HCT116 (cell line): ENCODE data around the gene TFPI2. TPM values are rescaled to one million over a fixed set of nuclear protein-coding genes. Genes with fewer than 3 reads are reported as not detected.

Experiments used
- ATAC-seq: fragments of 200-7000 bp; cut with Tn5 transposase; 2 replicates; pipeline ENCODE4 v1.9.1; 2020; ENCODE audit warnings: mild to moderate bottlenecking, moderate library complexity
- BruUV-seq: library from RNA; stranded (reverse); fragments of 400-500 nt; replicated peaks from 2 replicates; lab custom pipeline; 2021; lab: Mats Ljungman, UMichigan
- CTCF ChIA-PET: fragments of 300-600 bp; sonication (Branson Sonifier 250); formaldehyde crosslinking; loops from one replicate; lab custom pipeline; 2021; ENCODE audit warnings: antibody characterized with exemption; lab: Charles Lee
- POLR2A ChIA-PET: fragments of 300-600, 350-600 bp; sonication (Branson Sonifier 250); formaldehyde crosslinking; loops from one replicate; lab custom pipeline; 2021; ENCODE audit warnings: antibody characterized with exemption; lab: Charles Lee
- RAD21 ChIA-PET, 2 experiments: fragments of 300-600 bp; sonication (Branson Sonifier 250); formaldehyde crosslinking; loops; one replicate each; lab custom pipeline; 2023; ENCODE audit warnings: low total read pairs in 2 of 2; ENCODE audit not compliant: uncharacterized antibody in 2 of 2, unreplicated experiment in 2 of 2, low non-redundant PET in 1 of 2; lab: Charles Lee
- DNase-seq: peaks from one replicate; pipeline ENCODE4 v3.0.0-alpha.2; 2010; ENCODE audit warnings: low read depth, low spot score
- H2AFZ ChIP-seq: fragments of 200-600 bp; shearing (Covaris generic), sonication (generic); 2 replicates; pipeline ENCODE4 v1.6.1; 2017; ENCODE audit warnings: low read depth, mixed run types, mixed read lengths, antibody characterized with exemption, low read length; ENCODE audit not compliant: poor library complexity, severe bottlenecking
- H3K27ac ChIP-seq: 2 replicates; pipeline ENCODE4 v1.5.1; 2012; ENCODE audit warnings: low read depth, low read length
- H3K27me3 ChIP-seq: fragments of 200-600 bp; sonication (generic); 2 replicates; pipeline ENCODE4 v1.6.1; 2016; ENCODE audit warnings: mixed run types, low read length, mixed read lengths; ENCODE audit not compliant: insufficient read depth
- H3K36me3 ChIP-seq, 2 experiments: fragments of 200-500 bp in 1 of 2; fragments of 200-600 bp in 1 of 2; sonication (Bioruptor generic) in 1 of 2; sonication (generic) in 1 of 2; 2 replicates each; pipeline versions ENCODE4 v1.5.1 to v1.6.1; 2014 to 2016; ENCODE audit warnings: low read length in 2 of 2, inconsistent platforms in 1 of 2, mixed read lengths in 1 of 2, mixed run types in 1 of 2; ENCODE audit not compliant: insufficient read depth in 2 of 2, control insufficient read depth in 1 of 2
- H3K4me1 ChIP-seq, 2 experiments: fragments of 200-600 bp in 1 of 2; sonication (generic) in 1 of 2; 2 replicates each; pipeline versions ENCODE4 v1.5.1 to v1.6.1; 2012 to 2017; ENCODE audit warnings: low read length in 2 of 2, inconsistent platforms in 1 of 2, mild to moderate bottlenecking in 1 of 2, mixed read lengths in 1 of 2, mixed run types in 1 of 2, moderate library complexity in 1 of 2; ENCODE audit not compliant: insufficient read depth in 2 of 2, control insufficient read depth in 1 of 2
- H3K4me2 ChIP-seq: fragments of 200-600 bp; sonication (generic); 2 replicates; pipeline ENCODE4 v1.6.1; 2017; ENCODE audit warnings: mixed run types, low read length, mixed read lengths
- H3K4me3 ChIP-seq, 2 experiments: fragments of 200-600 bp in 1 of 2; sonication (generic) in 1 of 2; replicated peaks in 1 of 2; 2 replicates each; pipeline ENCODE4 v1.5.1; 2011 to 2016; ENCODE audit warnings: low read length in 2 of 2, control low read depth in 1 of 2, low read depth in 1 of 2, mild to moderate bottlenecking in 1 of 2, mixed read lengths in 1 of 2, mixed run types in 1 of 2
- H3K79me2 ChIP-seq: fragments of 200-600 bp; sonication (generic); 2 replicates; pipeline ENCODE4 v1.6.1; 2017; ENCODE audit warnings: mild to moderate bottlenecking, mixed run types, low read length, moderate library complexity, mixed read lengths; ENCODE audit not compliant: insufficient read depth
- H3K9ac ChIP-seq: fragments of 200-600 bp; sonication (generic); 2 replicates; pipeline ENCODE4 v1.6.1; 2016; ENCODE audit warnings: low read length, mixed read lengths
- H3K9me2 ChIP-seq: fragments of 200-600 bp; sonication (generic), shearing (Covaris generic); 2 replicates; pipeline ENCODE4 v1.6.1; 2017; ENCODE audit warnings: mixed run types, mild to moderate bottlenecking, moderate library complexity; ENCODE audit not compliant: insufficient read depth
- H3K9me3 ChIP-seq, 2 experiments: fragments of 200-500 bp in 1 of 2; fragments of 200-600 bp in 1 of 2; sonication (Bioruptor generic) in 1 of 2; sonication (generic) in 1 of 2; 2 replicates each; pipeline ENCODE4 v1.6.1; 2014 to 2017; ENCODE audit warnings: low read length in 2 of 2, mixed read lengths in 2 of 2, inconsistent platforms in 1 of 2, low read depth in 1 of 2, mild to moderate bottlenecking in 1 of 2, mixed run types in 1 of 2, moderate library complexity in 1 of 2; ENCODE audit not compliant: control insufficient read depth in 1 of 2, insufficient read depth in 1 of 2
- H4K20me1 ChIP-seq: fragments of 200-600 bp; sonication (generic), shearing (Covaris generic); 2 replicates; pipeline ENCODE4 v1.6.1; 2017; ENCODE audit warnings: mixed run types, mild to moderate bottlenecking, moderate library complexity; ENCODE audit not compliant: insufficient read depth
- ATF3 ChIP-seq: IDR thresholded peaks from 2 replicates; pipeline ENCODE4 v1.6.1; 2012
- CBX3 ChIP-seq: IDR thresholded peaks from 2 replicates; pipeline ENCODE4 v1.6.1; 2012; ENCODE audit warnings: low read depth
- CTCF ChIP-seq, 3 experiments: fragments of 200-600 bp in 1 of 3; sonication (generic) in 1 of 3; IDR thresholded peaks in 2 of 3; conservative IDR thresholded peaks in 1 of 3; 2 replicates each; pipeline ENCODE4 v1.5.1; 2012 to 2017; ENCODE audit warnings: low read depth in 2 of 3, low read length in 2 of 3, antibody characterized with exemption in 1 of 3, borderline replicate concordance in 1 of 3, control low read depth in 1 of 3, mild to moderate bottlenecking in 1 of 3, mixed read lengths in 1 of 3, mixed run types in 1 of 3, moderate library complexity in 1 of 3; ENCODE audit not compliant: insufficient read depth in 1 of 3
- EGR1 ChIP-seq: IDR thresholded peaks from 2 replicates; pipeline ENCODE4 v1.6.1; 2012; ENCODE audit warnings: low read depth
- EZH2 ChIP-seq: fragments of 200-600 bp; sonication (generic); IDR thresholded peaks from 2 replicates; pipeline ENCODE4 v1.6.1; 2017; ENCODE audit warnings: antibody characterized with exemption, mixed run types
- FOSL1 ChIP-seq: IDR thresholded peaks from 2 replicates; pipeline ENCODE4 v1.6.1; 2012; ENCODE audit warnings: low read depth
- POLR2AphosphoS5 ChIP-seq: IDR thresholded peaks from 2 replicates; pipeline ENCODE4 v1.6.1; 2011; ENCODE audit warnings: mild to moderate bottlenecking, low read depth, low read length, moderate library complexity
- RAD21 ChIP-seq: IDR thresholded peaks from 2 replicates; pipeline ENCODE4 v1.6.1; 2012; ENCODE audit warnings: low read depth, mild to moderate bottlenecking
- REST ChIP-seq: IDR thresholded peaks from 2 replicates; pipeline ENCODE4 v1.6.1; 2012; ENCODE audit warnings: low read depth
- SRF ChIP-seq: IDR thresholded peaks from 2 replicates; pipeline ENCODE4 v1.6.1; 2012; ENCODE audit warnings: low read depth
- YY1 ChIP-seq: IDR thresholded peaks from 2 replicates; pipeline ENCODE4 v1.6.1; 2011; ENCODE audit warnings: low read length, low read depth, moderate library complexity, mild to moderate bottlenecking; ENCODE audit not compliant: insufficient replicate concordance; ENCODE audit errors: extremely low read depth
- ZFX ChIP-seq: fragments of 450-650 bp; IDR thresholded peaks from 2 replicates; pipeline ENCODE4 v1.6.1; 2017
- intact Hi-C: fragments of 100-400 bp; cut with micrococcal nuclease; formaldehyde crosslinking; loops from 2 replicates; pipeline ENCODE4 v1.10.0; 2022
- total RNA-seq: library from RNA; stranded (reverse); gene quantifications from one replicate; pipeline ENCODE4 v1.2.1, GENCODE V29; 2021; ENCODE audit not compliant: unreplicated experiment
- TF ChIP-seq, protein P1 (sequence below): IDR thresholded peaks from 2 replicates; pipeline ENCODE4 v1.6.1; 2011; ENCODE audit warnings: mild to moderate bottlenecking, low read length, moderate library complexity; ENCODE audit not compliant: insufficient replicate concordance; ENCODE audit errors: extremely low read depth

TFPI2 gene
- total RNA-seq, 1 experiment from 2014 or later: 0.15 TPM

- ChIA-PET CTCF (no interaction called here), POLR2A (no interaction called here), RAD21 (no interaction called here)
- no peak overlapping the region for H2AFZ ChIP-seq
- H3K4me1 ChIP-seq: no peaks in the 10 kb centered on the region
- ATAC-seq: no peak
- no peaks in the 10 kb centered on the region for H3K79me2 ChIP-seq
- H3K4me2 ChIP-seq: no peak overlapping the region
- peaks cover 7% of the 10 kb centered on the region; the same call in 1 of the 2 replicates for H3K9me2 ChIP-seq
- 0 out of 4 replicates have a peak, but pooled peaks cover 0 to 3% of the 10 kb centered on the region in 2 experiments for H3K9me3 ChIP-seq
- DNase-seq: no peak
- H4K20me1 ChIP-seq: no peaks in the 10 kb centered on the region
- no peaks in the 10 kb centered on the region for H3K36me3 ChIP-seq
- no TSS peak for BruUV-seq
- H3K4me3 ChIP-seq: no peak overlapping the region
- no peak for TF ChIP-seq EZH2
- TF ChIP-seq ATF3: no peak
- no peak for TF ChIP-seq POLR2AphosphoS5
- no peak for TF ChIP-seq YY1
- no peak for TF ChIP-seq EGR1
- no peak for TF ChIP-seq RAD21
- TF ChIP-seq CBX3: no peak
- no peak for TF ChIP-seq CTCF (IDR thresholded peaks at IDR 0.05 in 2 of 3, conservative IDR thresholded peaks at IDR 0.05 in 1 of 3; ENCODE audit: borderline replicate concordance in 1 of 3, insufficient read depth in 1 of 3, low read depth in 2 of 3, low read length in 2 of 3)
- no peak for TF ChIP-seq REST
- TF ChIP-seq, protein P1, sequence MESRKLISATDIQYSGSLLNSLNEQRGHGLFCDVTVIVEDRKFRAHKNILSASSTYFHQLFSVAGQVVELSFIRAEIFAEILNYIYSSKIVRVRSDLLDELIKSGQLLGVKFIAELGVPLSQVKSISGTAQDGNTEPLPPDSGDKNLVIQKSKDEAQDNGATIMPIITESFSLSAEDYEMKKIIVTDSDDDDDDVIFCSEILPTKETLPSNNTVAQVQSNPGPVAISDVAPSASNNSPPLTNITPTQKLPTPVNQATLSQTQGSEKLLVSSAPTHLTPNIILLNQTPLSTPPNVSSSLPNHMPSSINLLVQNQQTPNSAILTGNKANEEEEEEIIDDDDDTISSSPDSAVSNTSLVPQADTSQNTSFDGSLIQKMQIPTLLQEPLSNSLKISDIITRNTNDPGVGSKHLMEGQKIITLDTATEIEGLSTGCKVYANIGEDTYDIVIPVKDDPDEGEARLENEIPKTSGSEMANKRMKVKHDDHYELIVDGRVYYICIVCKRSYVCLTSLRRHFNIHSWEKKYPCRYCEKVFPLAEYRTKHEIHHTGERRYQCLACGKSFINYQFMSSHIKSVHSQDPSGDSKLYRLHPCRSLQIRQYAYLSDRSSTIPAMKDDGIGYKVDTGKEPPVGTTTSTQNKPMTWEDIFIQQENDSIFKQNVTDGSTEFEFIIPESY: no peak
- no peak for TF ChIP-seq SRF
- no peak for TF ChIP-seq FOSL1
- TF ChIP-seq ZFX: no peak
- intact Hi-C loops: no loop called here
- H3K27ac ChIP-seq: no peak overlapping the region
- no peak overlapping the region for H3K9ac ChIP-seq
- no peaks in the 10 kb centered on the region for H3K27me3 ChIP-seq
These were observed 16.5 kb downstream of the TFPI2 start for GRCh38 chr7:93873998-93874574.
